DOHH2 (cell line): ENCODE results near the gene GARNL3.

Experiments used
- EZH2phosphoT487 ChIP-seq: fragments of 200-600 bp; sonication (generic); IDR thresholded peaks from 2 replicates; pipeline ENCODE4 v1.6.1; 2017; ENCODE audit warnings: borderline replicate concordance, mild to moderate bottlenecking, antibody characterized with exemption, low read length, moderate library complexity, mixed read lengths
- TF ChIP-seq, protein P1 (sequence below): fragments of 200-600 bp; sonication (generic); IDR thresholded peaks from one replicate; pipeline ENCODE4 v1.5.1; 2014; ENCODE audit warnings: antibody characterized with exemption, mild to moderate bottlenecking, low read depth, low read length; ENCODE audit not compliant: poor library complexity, severe bottlenecking

- TF ChIP-seq, protein P1, sequence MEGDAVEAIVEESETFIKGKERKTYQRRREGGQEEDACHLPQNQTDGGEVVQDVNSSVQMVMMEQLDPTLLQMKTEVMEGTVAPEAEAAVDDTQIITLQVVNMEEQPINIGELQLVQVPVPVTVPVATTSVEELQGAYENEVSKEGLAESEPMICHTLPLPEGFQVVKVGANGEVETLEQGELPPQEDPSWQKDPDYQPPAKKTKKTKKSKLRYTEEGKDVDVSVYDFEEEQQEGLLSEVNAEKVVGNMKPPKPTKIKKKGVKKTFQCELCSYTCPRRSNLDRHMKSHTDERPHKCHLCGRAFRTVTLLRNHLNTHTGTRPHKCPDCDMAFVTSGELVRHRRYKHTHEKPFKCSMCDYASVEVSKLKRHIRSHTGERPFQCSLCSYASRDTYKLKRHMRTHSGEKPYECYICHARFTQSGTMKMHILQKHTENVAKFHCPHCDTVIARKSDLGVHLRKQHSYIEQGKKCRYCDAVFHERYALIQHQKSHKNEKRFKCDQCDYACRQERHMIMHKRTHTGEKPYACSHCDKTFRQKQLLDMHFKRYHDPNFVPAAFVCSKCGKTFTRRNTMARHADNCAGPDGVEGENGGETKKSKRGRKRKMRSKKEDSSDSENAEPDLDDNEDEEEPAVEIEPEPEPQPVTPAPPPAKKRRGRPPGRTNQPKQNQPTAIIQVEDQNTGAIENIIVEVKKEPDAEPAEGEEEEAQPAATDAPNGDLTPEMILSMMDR, result no peak
- TF ChIP-seq EZH2phosphoT487, result no peak
Observed at GRCh38 chr9:127360829-127361228, 96.3 kb downstream of the GARNL3 start.
